Measurements from ENCODE around the gene FUOM.
"Not testable (repeated sequence)": the region's sequence is repeated elsewhere in the genome, so short reads cannot be mapped to it uniquely, and the experiment has no call there.

Gene FUOM

GRCh38 chr10:133388973-133389818, 31.4 kb upstream of the FUOM start:
- no peak for DNase-seq (ENCODE audit: low spot score)
- FAIRE-seq = no peak

- no peak for DNase-seq (ENCODE audit: low spot score)
- FAIRE-seq = no peak
These were observed 30.6 kb upstream of the FUOM start for GRCh38 chr10:133388236-133388972.

GRCh38 chr10:133386951-133387350, 29.1 kb upstream of the FUOM start:
- not testable (repeated sequence) for DNase-seq (ENCODE audit: low spot score); FAIRE-seq

GRCh38 chr10:133385214-133385613, 27.4 kb upstream of the FUOM start:
- FAIRE-seq = no peak

GRCh38 chr10:133384071-133384470, 26.3 kb upstream of the FUOM start:
- no peak for FAIRE-seq
- no peak for DNase-seq (ENCODE audit: low spot score)

More at GRCh38 chr10:133385214-133385613, 27.4 kb upstream of the FUOM start:
- DNase-seq (ENCODE audit: low spot score) = no peak

- no peak for DNase-seq (ENCODE audit: low spot score)
- no peak for FAIRE-seq
These were observed 25.7 kb upstream of the FUOM start for GRCh38 chr10:133383551-133383950.

- FAIRE-seq = no peak
- DNase-seq (ENCODE audit: low spot score) = no peak
These were observed 23.2 kb upstream of the FUOM start for GRCh38 chr10:133381036-133381435.

GRCh38 chr10:133379801-133380666, 22.2 kb upstream of the FUOM start:
- FAIRE-seq (no peak), DNase-seq (ENCODE audit: low spot score) (no peak)

GRCh38 chr10:133379152-133379800, 21.5 kb upstream of the FUOM start, which contains the start of gene PAOX:
TSS of gene PAOX (plus strand) at chr10:133379262. CDS start at chr10:133379317, 55 bp downstream.
- peak; percentile 67 for DNase-seq (ENCODE audit: low spot score)
- FAIRE-seq = no peak

GRCh38 chr10:133378251-133379096, 20.7 kb upstream of the FUOM start:
- FAIRE-seq = peak; percentile 23

GRCh38 chr10:133377818-133378250, 20.0 kb upstream of the FUOM start:
- DNase-seq (ENCODE audit: low spot score) = no peak
- no peak for FAIRE-seq

More at GRCh38 chr10:133378251-133379096, 20.7 kb upstream of the FUOM start:
- peak; percentile 50 for DNase-seq (ENCODE audit: low spot score)

- DNase-seq (ENCODE audit: low spot score) (no peak), FAIRE-seq (no peak)
These were observed 19.4 kb upstream of the FUOM start for GRCh38 chr10:133377025-133377817.

- not testable (repeated sequence) for FAIRE-seq
These were observed 18.4 kb upstream of the FUOM start for GRCh38 chr10:133376183-133376582.

GRCh38 chr10:133375357-133376115, 17.7 kb upstream of the FUOM start:
- FAIRE-seq = no peak
- no peak for DNase-seq (ENCODE audit: low spot score)

More at GRCh38 chr10:133376183-133376582, 18.4 kb upstream of the FUOM start:
- DNase-seq (ENCODE audit: low spot score) = not testable (repeated sequence)

GRCh38 chr10:133373174-133374090, 15.6 kb upstream of the FUOM start, which contains the start of gene ECHS1:
TSS of gene ECHS1 (minus strand) at chr10:133373354. CDS start at chr10:133373333, 21 bp downstream.
- peak; percentile 96 for DNase-seq (ENCODE audit: low spot score)
- FAIRE-seq = peak; percentile 83

- FAIRE-seq = no peak
These were observed 14.7 kb upstream of the FUOM start for GRCh38 chr10:133372507-133372906.

More at GRCh38 chr10:133372507-133372906, 14.7 kb upstream of the FUOM start:
- DNase-seq (ENCODE audit: low spot score) = no peak

Data from urothelium cell line (cell line).